Measurements from ENCODE around the gene CDX1.

Gene CDX1

DNA sequence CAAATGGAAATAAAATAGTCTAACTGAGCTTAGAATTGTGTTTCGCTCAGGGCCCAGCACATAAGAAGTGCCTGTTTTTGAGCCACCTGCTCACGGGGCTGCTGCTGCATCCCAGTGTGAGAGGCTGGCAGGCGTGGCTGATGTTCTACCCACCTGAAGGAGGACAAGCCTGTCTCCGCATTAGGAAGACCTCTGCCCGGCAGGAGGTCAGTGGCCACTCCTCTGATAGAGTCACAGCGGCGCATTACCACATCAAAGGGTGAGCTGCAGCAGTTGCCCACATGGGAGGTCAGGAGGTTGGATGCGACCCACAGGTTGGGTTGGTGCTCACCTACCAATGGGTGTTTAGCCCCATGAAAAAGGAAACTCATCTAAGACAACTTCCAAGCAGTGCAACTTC is 19.6 kb downstream of the CDX1 start:
- no peak overlapping the region for H3K27ac ChIP-seq (ENCODE audit: low read depth, low read length, severe bottlenecking)
- WGBS, 2 experiments (ENCODE audit: insufficient coverage in 2 of 2): 59 to 60% methylated on average over 8 of the region's 8 CpGs

DNA sequence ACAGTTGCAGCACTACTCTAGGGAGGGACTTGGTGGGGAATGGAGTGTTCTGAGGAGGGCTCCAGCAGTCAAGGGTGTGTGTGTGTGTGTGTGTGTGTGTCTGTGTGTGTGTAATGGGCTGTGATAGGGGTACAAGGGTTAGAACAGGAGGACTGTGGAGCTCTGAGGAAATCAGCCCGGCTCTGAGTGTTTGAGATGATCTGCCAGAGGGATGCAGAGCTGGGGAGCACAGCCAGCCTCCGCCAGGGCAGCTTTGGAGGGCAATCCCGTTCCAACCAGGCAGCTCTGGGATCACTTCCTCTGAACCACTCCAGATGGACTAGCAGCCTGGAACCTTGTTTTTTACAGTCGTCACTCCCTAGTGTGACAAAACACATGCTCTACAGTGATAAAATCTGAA is 20.3 kb downstream of the CDX1 start:
- Histone ChIP-seq H3K4me1 (ENCODE audit: control insufficient read depth, insufficient read depth, low read length, poor library complexity, severe bottlenecking) (peaks cover 11% of the 10 kb centered on the region), H3K36me3 (ENCODE audit: control insufficient read depth, insufficient read depth, low read length) (no peaks in the 10 kb centered on the region), H3K27ac (ENCODE audit: low read depth, low read length, severe bottlenecking) (no peak overlapping the region), H3K9me3 (ENCODE audit: control insufficient read depth, low read length) (no peaks in the 10 kb centered on the region), H3K4me3 (ENCODE audit: extremely low read depth, insufficient read depth, low read length, poor library complexity, severe bottlenecking) (no peak overlapping the region)
- 66 to 90% methylated on average over 2 to 3 of the region's 4 CpGs for WGBS, 2 experiments (ENCODE audit: insufficient coverage in 2 of 2)

More for the DNA sequence above, 19.6 kb downstream of the CDX1 start:
- no peaks in the 10 kb centered on the region for H3K36me3 ChIP-seq (ENCODE audit: control insufficient read depth, insufficient read depth, low read length)
- H3K4me1 ChIP-seq (ENCODE audit: control insufficient read depth, insufficient read depth, low read length, poor library complexity, severe bottlenecking): peaks cover 11% of the 10 kb centered on the region
- no peaks in the 10 kb centered on the region for H3K9me3 ChIP-seq (ENCODE audit: control insufficient read depth, low read length)
- no peak overlapping the region for H3K4me3 ChIP-seq (ENCODE audit: extremely low read depth, insufficient read depth, low read length, poor library complexity, severe bottlenecking)

DNA sequence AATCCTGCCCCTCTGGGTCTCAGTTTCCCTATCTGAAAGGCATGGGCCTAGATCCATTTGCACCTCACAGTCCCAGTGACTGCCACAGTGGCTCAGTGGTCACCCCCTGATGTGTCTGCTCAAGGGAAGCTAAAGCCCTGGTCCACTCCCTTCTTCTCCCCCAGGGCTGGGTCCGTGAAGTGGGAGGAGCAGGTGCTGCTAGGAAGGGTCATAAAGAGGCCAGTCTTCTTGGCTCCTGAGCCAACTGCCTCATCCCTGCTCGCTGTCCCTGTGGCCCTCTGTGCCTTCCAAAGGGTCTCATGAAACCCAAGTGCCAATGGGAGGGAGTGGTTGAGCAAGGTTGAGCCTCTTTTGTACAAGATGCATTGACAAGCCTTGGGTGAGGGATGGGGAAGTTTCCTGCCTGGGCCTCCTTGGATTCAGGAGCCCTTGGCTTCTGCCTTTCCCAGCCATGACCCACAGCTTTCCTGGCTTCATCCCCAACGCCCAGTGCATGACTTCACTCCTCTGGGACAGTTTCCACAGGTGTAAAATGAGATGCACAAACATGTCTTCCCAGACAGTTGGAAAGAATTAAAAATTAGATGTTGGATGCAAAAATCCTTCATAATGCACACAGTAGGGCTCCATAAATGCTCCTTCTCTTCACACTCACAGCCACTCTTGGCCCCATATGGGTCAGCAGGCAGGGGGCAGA is 21.7 kb downstream of the CDX1 start:
- no peaks in the 10 kb centered on the region for H3K9me3 ChIP-seq (ENCODE audit: control insufficient read depth, low read length)
- no peak overlapping the region for H3K27ac ChIP-seq (ENCODE audit: low read depth, low read length, severe bottlenecking)
- 60 to 86% methylated on average over 1 to 2 of the region's 3 CpGs for WGBS, 2 experiments (ENCODE audit: insufficient coverage in 2 of 2)
- no peaks in the 10 kb centered on the region for H3K36me3 ChIP-seq (ENCODE audit: control insufficient read depth, insufficient read depth, low read length)
- peaks cover 11% of the 10 kb centered on the region for H3K4me1 ChIP-seq (ENCODE audit: control insufficient read depth, insufficient read depth, low read length, poor library complexity, severe bottlenecking)
- H3K4me3 ChIP-seq (ENCODE audit: extremely low read depth, insufficient read depth, low read length, poor library complexity, severe bottlenecking): no peak overlapping the region

DNA sequence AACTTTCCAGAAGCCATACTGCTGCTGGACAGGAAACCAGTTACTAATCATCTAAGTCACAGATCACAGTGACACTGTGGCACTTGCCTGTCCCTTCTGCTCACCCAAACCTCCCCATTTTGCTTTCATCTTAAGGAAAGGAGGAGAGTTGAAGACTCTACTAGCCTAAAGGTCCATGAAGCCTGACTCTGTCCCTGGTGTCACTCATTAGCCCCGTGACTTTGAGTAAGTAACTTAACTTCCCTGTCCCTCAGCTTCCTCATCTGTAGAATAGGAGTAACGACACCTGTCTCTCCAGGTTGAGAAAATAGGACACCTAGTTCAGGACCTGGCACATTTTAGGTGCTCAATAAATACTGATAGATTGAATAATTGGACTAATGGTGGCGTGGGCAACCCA is 22.7 kb downstream of the CDX1 start:
- Histone ChIP-seq H3K4me3 (ENCODE audit: extremely low read depth, insufficient read depth, low read length, poor library complexity, severe bottlenecking) (no peak overlapping the region), H3K4me1 (ENCODE audit: control insufficient read depth, insufficient read depth, low read length, poor library complexity, severe bottlenecking) (peaks cover 11% of the 10 kb centered on the region), H3K9me3 (ENCODE audit: control insufficient read depth, low read length) (no peaks in the 10 kb centered on the region), H3K27ac (ENCODE audit: low read depth, low read length, severe bottlenecking) (no peak overlapping the region), H3K36me3 (ENCODE audit: control insufficient read depth, insufficient read depth, low read length) (no peaks in the 10 kb centered on the region)
- 75 to 81% methylated on average over 3 of the region's 3 CpGs for WGBS, 2 experiments (ENCODE audit: insufficient coverage in 2 of 2)

DNA sequence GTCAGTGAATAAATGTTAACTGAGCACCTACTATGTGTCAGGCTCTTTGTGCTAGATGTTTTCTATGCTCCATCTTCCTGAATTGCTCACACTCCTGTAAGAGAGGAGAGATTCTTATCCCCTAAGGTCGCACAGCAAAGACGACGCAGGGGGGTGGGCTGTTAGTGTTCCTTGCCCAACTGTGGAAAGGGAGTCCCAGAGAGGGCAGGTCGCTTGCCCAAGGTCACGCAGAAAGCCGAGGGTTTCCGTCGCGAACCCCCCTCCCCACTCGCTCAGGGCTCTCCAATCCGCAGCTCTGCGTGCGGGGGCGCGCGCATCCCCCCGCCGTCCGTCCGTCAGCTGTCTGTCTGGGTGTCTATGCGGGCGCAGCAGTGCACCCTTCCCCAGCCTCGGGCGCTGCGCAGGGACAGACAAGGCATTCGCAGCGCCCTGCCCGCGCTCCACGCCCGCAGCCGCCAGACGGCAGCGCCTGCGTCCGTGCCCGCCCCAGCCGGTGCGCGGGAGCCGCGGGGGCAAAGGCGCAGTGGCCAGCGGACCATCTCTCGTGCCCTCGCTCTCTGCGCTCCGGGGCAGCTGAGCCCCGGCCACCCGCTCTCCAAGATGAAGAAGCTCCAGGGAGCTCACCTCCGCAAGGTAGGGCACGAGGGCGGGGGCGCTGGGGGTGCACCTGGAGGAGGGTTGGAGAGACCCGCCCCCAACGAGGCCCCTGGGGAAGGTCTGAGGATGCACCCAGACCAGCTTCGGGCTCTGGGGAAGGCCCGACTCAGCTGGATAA is 23.3 kb downstream of the CDX1 start, which contains the start of gene SLC6A7:
Gene SLC6A7 (plus strand): TSS at position 335 of the 775 bp plus-strand sequence. CDS start 266 bp downstream, at position 601.
- no peaks in the 10 kb centered on the region for H3K9me3 ChIP-seq (ENCODE audit: control insufficient read depth, low read length)
- H3K4me3 ChIP-seq (ENCODE audit: extremely low read depth, insufficient read depth, low read length, poor library complexity, severe bottlenecking): peak within 1 kb of the TSS; percentile 11
- 2 to 3% methylated on average over 41 to 45 of the region's 58 CpGs for WGBS, 2 experiments (ENCODE audit: insufficient coverage in 2 of 2)
- H3K36me3 ChIP-seq (ENCODE audit: control insufficient read depth, insufficient read depth, low read length): no peaks in the 10 kb centered on the region
- no peak within 1 kb of the TSS for H3K27ac ChIP-seq (ENCODE audit: low read depth, low read length, severe bottlenecking)
- H3K4me1 ChIP-seq (ENCODE audit: control insufficient read depth, insufficient read depth, low read length, poor library complexity, severe bottlenecking): peaks cover 11% of the 10 kb centered on the region

DNA sequence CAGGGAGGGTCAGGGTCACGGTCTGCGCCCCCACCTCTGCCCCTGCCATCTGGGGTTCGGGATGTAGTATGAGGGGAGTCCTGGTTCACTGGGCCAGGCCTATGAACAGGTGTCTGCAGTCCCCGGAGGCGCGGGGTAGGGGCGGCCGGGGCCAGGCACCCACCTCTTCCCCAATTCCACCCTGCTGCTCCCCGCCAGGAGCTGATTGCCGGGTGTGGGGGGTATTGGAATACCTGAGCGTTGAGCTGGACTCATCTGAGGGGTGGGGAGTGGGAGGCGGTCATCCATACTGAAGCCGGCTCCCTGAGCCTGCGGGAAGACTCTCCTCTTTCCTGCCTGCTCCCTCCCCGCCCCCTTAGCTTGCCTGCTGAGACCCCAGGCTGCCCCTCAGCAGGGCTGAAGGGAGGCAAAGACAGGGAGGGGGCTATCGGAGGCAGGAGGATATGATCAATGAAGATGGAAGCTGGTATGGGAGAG is 24.0 kb downstream of the CDX1 start:
- Histone ChIP-seq H3K9me3 (ENCODE audit: control insufficient read depth, low read length) (no peaks in the 10 kb centered on the region), H3K4me1 (ENCODE audit: control insufficient read depth, insufficient read depth, low read length, poor library complexity, severe bottlenecking) (peaks cover 11% of the 10 kb centered on the region), H3K36me3 (ENCODE audit: control insufficient read depth, insufficient read depth, low read length) (no peaks in the 10 kb centered on the region), H3K4me3 (ENCODE audit: extremely low read depth, insufficient read depth, low read length, poor library complexity, severe bottlenecking) (peak overlapping the region; percentile 11), H3K27ac (ENCODE audit: low read depth, low read length, severe bottlenecking) (no peak overlapping the region)
- WGBS, 2 experiments (ENCODE audit: insufficient coverage in 2 of 2): 10 to 26% methylated on average over 4 to 8 of the region's 16 CpGs

DNA sequence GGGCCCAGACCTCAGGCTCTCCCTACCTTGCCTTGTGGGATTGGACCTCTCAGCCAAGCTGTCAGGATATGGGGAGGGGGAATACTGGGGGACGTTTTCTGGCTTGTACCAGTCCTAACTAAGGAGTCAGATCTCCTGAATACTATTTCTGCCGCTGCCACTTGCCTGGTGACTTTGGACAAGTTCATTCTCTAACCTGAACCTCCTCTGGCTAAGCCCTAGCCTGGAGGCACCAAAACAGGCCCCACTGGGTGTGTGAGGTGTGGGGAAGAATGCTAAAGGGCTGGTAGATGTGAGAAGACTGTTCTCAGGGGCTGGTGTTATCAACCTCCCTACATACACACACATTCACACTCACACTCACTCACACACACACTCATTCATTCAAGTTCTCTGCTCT is 24.4 kb downstream of the CDX1 start:
- H3K4me3 ChIP-seq (ENCODE audit: extremely low read depth, insufficient read depth, low read length, poor library complexity, severe bottlenecking): no peak overlapping the region
- H3K4me1 ChIP-seq (ENCODE audit: control insufficient read depth, insufficient read depth, low read length, poor library complexity, severe bottlenecking): peaks cover 11% of the 10 kb centered on the region
- 20 to 26% methylated on average over 1 to 2 of the region's 2 CpGs for WGBS, 2 experiments (ENCODE audit: insufficient coverage in 2 of 2)
- H3K9me3 ChIP-seq (ENCODE audit: control insufficient read depth, low read length): no peaks in the 10 kb centered on the region
- H3K27ac ChIP-seq (ENCODE audit: low read depth, low read length, severe bottlenecking): no peak overlapping the region
- no peaks in the 10 kb centered on the region for H3K36me3 ChIP-seq (ENCODE audit: control insufficient read depth, insufficient read depth, low read length)

DNA sequence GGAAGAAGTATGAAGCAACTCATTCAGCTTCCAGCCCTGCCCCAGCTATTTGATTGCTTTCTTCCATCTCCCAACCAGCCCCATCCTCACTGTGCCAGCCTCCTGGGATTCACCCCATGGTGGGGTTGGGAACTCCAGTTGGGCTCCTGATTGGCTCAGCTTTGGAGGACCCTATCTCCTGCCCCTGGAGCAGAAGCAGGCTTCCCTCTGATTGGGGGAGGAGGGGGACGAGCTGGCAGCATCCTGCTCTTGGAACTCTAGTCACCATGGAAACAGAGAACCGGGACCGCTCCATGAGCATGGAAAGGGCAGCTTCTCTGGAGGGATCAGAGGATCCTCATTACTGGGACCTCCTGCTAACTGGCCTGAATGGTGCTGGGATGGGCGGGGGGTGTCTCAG is 25.9 kb downstream of the CDX1 start:
- no peak overlapping the region for H3K4me3 ChIP-seq (ENCODE audit: extremely low read depth, insufficient read depth, low read length, poor library complexity, severe bottlenecking)
- H3K27ac ChIP-seq (ENCODE audit: low read depth, low read length, severe bottlenecking): no peak overlapping the region
- H3K36me3 ChIP-seq (ENCODE audit: control insufficient read depth, insufficient read depth, low read length): no peaks in the 10 kb centered on the region
- H3K9me3 ChIP-seq (ENCODE audit: control insufficient read depth, low read length): no peaks in the 10 kb centered on the region
- 57 to 69% methylated on average over 3 to 4 of the region's 4 CpGs for WGBS, 2 experiments (ENCODE audit: insufficient coverage in 2 of 2)
- peaks cover 11% of the 10 kb centered on the region for H3K4me1 ChIP-seq (ENCODE audit: control insufficient read depth, insufficient read depth, low read length, poor library complexity, severe bottlenecking)

DNA sequence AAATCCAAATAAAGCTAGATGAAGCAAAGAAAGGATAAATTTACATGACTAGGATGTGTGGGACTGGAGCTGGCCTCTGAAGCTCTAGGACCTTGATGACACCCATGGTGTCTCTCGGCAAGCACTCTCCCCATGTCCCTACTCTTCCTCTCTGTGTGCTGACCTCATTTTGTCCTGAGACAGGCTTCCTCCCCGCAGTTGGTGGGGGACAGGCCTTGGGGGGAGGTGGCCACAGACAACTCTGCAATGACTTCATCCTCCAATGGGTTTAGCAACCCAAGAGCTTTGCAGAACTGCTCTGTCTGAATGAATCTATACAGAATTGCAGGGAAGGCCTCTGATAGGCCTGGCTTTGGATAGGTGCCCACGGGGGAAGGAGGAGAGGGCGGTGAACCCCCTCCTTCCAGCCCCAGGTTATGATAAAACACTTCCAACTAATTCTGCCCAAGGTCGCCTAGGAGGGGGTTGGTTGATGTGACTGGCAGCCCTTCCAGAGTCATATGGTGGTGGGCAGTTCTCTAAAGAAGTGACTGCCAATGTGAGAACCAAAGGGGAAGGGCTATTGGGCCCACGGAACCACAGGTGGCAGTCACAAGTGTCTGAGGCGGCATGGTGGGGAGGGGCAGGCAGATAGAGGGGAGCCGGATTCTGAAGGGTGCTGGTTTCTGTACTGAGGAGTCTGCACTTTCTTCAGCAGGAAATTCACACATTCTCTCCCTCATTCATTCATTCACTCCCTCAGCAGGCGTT is 29.3 kb downstream of the CDX1 start:
- 89 to 97% methylated on average over 4 to 6 of the region's 9 CpGs for WGBS, 2 experiments (ENCODE audit: insufficient coverage in 2 of 2)
- peaks cover 2% of the 10 kb centered on the region for H3K4me1 ChIP-seq (ENCODE audit: control insufficient read depth, insufficient read depth, low read length, poor library complexity, severe bottlenecking)

DNA sequence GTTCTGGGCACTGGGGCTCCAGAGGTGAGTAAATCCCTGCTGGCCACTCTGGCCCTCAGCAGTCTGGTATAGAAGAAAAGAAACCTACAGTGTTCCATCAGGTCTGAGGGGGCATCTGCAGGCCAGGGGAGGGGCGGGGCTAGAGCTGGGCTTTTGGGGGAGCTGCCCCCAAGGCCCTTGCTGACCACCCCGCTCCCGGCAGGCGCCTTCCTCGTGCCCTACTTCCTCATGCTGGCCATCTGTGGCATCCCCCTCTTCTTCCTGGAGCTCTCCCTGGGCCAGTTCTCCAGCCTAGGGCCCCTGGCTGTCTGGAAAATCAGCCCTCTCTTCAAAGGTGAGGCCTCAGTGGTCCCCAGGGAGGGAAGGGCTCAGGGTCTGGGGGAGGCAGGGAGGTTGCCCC is 29.9 kb downstream of the CDX1 start:
- Histone ChIP-seq H3K9me3 (ENCODE audit: control insufficient read depth, low read length) (no peaks in the 10 kb centered on the region), H3K4me1 (ENCODE audit: control insufficient read depth, insufficient read depth, low read length, poor library complexity, severe bottlenecking) (no peaks in the 10 kb centered on the region), H3K36me3 (ENCODE audit: control insufficient read depth, insufficient read depth, low read length) (no peaks in the 10 kb centered on the region), H3K27ac (ENCODE audit: low read depth, low read length, severe bottlenecking) (no peak overlapping the region), H3K4me3 (ENCODE audit: extremely low read depth, insufficient read depth, low read length, poor library complexity, severe bottlenecking) (no peak overlapping the region)
- WGBS, 2 experiments (ENCODE audit: insufficient coverage in 2 of 2): 94 to 95% methylated on average over 3 to 5 of the region's 5 CpGs

More for the DNA sequence above, 29.3 kb downstream of the CDX1 start:
- H3K27ac ChIP-seq (ENCODE audit: low read depth, low read length, severe bottlenecking): no peak overlapping the region
- no peaks in the 10 kb centered on the region for H3K9me3 ChIP-seq (ENCODE audit: control insufficient read depth, low read length)
- no peaks in the 10 kb centered on the region for H3K36me3 ChIP-seq (ENCODE audit: control insufficient read depth, insufficient read depth, low read length)
- no peak overlapping the region for H3K4me3 ChIP-seq (ENCODE audit: extremely low read depth, insufficient read depth, low read length, poor library complexity, severe bottlenecking)
